Cerebellar cortex (tissue), 1 donor: ENCODE data around the gene SLC38A11.
A peak's percentile ranks its signal among the peaks of the same experiment; 100 is the strongest.
"Not testable (repeated sequence)": the region's sequence is repeated elsewhere in the genome, so short reads cannot be mapped to it uniquely, and the experiment has no call there.

ENCODE experiments used
- DNase-seq: peaks from one replicate; pipeline ENCODE4 v3.0.0-alpha.2; 2015; ENCODE audit warnings: low spot score

SLC38A11 gene, protein sequence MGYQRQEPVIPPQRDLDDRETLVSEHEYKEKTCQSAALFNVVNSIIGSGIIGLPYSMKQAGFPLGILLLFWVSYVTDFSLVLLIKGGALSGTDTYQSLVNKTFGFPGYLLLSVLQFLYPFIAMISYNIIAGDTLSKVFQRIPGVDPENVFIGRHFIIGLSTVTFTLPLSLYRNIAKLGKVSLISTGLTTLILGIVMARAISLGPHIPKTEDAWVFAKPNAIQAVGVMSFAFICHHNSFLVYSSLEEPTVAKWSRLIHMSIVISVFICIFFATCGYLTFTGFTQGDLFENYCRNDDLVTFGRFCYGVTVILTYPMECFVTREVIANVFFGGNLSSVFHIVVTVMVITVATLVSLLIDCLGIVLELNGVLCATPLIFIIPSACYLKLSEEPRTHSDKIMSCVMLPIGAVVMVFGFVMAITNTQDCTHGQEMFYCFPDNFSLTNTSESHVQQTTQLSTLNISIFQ

DNA sequence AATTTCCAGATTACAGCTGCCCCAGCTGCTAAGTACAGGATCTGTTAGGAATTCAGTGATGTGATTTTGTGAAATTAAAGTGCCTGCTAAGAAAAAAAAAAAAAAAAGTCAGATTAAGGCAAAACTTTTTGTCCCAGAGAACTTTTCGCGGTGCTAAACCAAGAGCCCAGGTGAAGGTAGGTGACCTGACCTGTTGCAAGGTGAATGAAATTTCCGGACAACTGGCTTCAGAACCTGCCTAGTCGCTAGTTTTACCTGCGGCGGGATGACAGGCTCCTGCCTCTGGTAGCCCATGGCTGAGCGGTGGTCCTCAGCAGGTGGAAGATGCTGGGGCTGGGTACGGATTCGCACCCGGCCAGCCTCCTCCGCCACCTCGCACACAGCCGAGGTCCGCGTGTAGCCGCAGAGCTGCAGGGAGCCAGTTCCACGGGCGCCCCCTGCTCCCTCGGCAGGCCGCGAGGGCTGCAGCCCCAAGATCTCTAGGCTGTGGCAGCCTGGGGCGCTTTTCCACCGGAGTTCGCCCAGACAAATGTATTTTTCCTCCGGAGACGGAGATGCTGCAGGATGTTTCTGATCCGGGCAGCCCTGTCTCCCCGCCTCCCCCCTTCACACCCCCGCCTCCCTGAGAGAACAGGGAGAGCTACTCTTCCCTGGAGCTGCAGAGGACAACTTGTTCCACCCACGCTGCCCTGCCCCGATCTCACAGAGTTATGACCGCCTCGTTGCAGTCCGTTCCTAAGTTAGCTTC, at the start of gene SLC38A11:
SLC38A11 (minus strand) TSS at position 572 of the 748 bp plus-strand sequence; CDS start at position 294, 278 bp downstream.
- DNase-seq = no peak

DNA sequence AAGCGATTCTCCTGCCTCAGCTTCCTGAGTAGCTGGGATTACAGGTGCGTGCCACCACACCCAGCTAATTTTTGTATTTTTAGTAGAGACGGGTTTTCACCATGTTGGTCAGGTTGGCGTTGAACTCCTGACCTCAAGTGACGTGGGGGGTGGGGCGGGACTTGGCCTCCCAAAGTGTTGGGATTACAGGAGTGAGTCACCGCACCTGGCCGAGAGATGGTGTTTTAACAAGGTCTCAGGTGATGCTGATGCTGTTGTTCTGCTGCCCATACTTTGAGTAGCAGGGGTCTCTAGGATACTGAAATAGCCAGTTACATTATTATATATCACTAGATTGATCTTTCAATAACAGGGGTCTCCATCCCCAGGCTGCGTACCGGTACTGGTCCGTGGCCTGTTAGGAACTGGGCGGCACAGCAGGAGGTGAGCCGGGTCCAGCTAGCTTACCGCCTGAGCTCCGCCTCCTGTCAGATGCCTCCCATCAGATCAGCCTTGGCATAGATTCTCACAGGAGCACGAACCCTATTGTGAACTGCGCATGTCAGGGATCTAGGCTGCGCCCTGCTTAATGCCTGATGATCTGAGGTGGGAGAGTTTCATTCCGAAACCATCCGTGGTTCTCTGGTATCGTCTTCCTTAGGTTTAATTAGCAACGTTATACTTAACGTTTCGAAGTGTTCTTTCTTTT, 48.3 kb upstream of the SLC38A11 start:
- DNase-seq = no peak

GRCh38 chr2:165002638-165003037, 47.3 kb upstream of the SLC38A11 start:
- DNase-seq = no peak

- not testable (repeated sequence) for DNase-seq
Observed at GRCh38 chr2:164994664-164995299, 39.5 kb upstream of the SLC38A11 start.

- no peak for DNase-seq
Observed at GRCh38 chr2:164993287-164994016, 38.1 kb upstream of the SLC38A11 start.

GRCh38 chr2:164992818-164993217, 37.5 kb upstream of the SLC38A11 start:
- DNase-seq = peak; percentile 84

- DNase-seq = not testable (repeated sequence)
Observed at GRCh38 chr2:164992093-164992454, 36.7 kb upstream of the SLC38A11 start.

GRCh38 chr2:164991361-164992092, 36.2 kb upstream of the SLC38A11 start:
- not testable (repeated sequence) for DNase-seq

- DNase-seq = not testable (repeated sequence)
Observed at GRCh38 chr2:164990953-164991352, 35.6 kb upstream of the SLC38A11 start.

- DNase-seq = not testable (repeated sequence)
Observed at GRCh38 chr2:164988805-164989204, 33.5 kb upstream of the SLC38A11 start.

DNA sequence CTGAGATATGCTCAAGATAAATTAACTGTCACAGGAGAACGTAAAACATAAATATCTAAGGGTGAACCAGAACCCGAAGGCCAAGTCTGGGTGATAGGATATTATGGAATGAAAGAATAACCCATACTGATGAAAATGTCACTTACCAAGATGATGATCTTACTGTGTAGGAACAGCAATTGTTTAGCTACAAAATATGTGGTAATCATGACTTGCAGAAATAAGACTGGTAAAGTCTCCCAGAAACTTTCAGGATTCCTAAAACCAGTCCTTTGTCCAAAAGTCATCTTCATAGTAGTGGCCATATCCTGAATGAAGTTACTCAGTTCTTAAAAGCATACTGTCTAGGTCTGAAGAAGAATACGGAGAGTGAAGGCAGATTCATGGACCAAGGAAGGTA, 30.7 kb upstream of the SLC38A11 start:
- not testable (repeated sequence) for DNase-seq

GRCh38 chr2:164984428-164984827, 29.1 kb upstream of the SLC38A11 start:
- DNase-seq = no peak

DNA sequence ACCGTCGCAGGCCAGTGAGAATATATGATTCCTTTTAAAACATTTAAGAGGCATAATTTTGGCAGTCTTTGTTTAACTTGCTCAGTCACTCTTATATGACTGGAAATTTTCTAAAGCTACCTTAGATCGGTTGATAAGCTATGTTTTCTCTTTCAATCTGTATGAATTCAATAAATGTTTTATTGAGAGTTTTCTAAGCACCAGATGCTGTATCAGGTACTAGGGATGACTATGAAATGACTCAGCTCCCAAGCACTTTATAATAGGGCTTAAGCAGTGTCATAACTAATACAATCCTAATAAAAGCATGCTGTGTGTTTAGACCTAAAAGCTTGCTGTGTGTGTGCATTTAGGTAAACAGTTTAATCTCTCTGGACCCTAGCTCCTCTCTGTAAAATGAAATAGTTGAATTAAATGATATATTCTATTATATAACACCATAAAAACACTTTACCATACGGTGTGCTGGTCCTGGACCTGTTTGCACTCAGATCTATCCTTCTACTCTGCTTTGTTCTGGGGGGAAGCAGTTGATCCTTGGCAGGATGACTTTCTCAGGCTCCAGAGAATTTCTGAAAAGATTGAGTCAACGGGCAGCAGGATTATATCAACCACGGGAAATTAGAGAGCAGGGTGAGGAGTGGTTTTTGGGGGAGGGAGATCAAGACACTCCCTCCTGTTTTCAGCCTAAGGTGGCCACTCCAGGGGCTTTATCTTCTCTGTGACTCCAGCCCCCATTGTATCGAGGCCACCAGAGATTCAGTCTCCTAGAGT, 26.1 kb upstream of the SLC38A11 start:
- DNase-seq = no peak

DNA sequence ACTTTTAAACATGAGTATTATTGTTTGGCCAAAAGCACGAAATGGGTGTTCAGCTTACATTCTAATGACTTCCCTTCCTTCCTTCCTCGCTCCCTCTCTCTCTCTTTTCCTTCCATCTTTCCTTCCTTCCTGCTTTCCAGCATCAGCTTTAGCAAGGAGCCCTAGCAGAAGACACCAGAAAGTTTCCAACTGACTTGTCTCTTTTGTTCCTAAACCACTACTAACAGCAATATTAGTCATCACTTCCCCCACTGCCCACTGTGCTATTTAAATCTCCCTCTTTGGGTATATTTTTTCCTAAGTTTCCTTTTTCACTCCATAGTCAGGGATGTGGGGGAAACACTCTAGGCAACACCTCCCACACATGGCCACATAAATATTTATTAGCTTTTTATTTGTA, 25.4 kb upstream of the SLC38A11 start:
- DNase-seq = not testable (repeated sequence)

DNA sequence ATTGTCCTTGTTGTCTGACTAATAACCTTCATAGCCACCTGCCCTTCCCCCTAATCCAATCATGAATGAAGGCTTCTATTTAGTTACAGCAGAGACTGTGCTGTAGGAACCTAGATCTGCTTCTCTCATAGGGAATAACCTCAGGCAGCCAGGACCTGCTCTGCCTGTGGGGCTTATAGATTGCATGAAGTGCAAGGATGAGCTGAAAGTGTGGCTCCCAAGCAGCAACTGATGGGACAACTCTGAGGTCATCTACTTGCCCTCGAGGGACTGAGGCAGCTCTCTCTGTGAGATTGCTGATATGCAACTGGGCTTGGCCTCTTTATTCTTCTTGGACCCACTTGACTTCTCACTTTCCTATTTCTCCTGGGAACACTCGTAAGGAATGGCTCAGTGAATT, 23.8 kb upstream of the SLC38A11 start:
- DNase-seq = no peak

DNA sequence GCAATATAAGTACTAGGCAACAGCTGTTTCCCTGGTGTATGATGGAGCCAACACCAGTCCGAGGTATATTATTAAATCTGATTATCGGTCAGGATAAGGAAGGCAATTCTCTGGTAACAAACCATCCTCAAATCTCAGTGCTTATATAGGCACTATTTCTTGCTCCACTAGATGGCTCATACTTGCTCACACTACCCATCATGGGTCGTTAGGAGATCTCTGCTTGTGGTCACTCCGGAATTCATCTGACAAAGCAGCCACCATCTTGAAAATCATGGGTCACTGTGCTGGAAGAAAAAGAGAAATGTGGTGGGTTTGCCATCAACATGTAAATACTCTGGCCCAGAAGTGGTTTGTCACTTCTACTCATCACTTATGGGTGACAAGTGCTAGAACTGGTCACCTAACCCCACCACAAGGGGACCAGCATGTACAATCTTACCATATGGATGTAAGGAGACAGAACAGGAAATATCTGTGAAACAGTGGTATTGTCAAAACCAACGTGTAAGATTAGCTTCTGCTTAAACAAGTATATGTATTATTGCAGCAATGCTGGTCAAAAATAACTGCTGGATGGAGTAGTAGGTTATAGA, 21.6 kb upstream of the SLC38A11 start:
- not testable (repeated sequence) for DNase-seq

DNA sequence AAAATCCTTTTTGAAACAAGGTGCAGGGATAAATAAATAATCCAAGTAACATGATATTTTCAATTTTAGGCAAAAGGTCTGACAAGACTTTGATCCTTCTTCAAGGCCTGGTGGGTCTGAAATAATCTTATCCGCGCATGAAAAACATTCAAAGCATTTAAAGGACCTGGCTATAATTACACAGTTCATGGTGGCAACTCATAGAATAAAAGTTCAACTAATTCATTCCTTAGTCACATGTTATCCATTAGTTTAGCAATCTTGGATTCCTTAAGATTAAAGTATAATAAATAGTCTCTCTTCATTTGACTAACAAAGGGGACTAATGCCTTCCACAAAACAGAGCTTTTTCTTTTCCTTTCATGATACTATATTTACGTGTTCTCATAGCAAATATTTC, 21.0 kb upstream of the SLC38A11 start:
- DNase-seq = no peak

GRCh38 chr2:164975891-164976290, 20.6 kb upstream of the SLC38A11 start:
- DNase-seq = no peak

- no peak for DNase-seq
Observed at GRCh38 chr2:164974221-164974620, 18.9 kb upstream of the SLC38A11 start.
